SK-N-SH (cell line): Measurements from ENCODE around the gene TJP3. TPM values are rescaled to one million over a fixed set of nuclear protein-coding genes. Genes with fewer than 3 reads are reported as not detected.

Experiments used
- CTCF ChIA-PET: fragments of 300-600, 350-600 bp; formaldehyde crosslinking; extraction: SDS; loops from one replicate; lab custom pipeline; 2021; lab: Yijun Ruan, JAX
- POLR2A ChIA-PET: fragments of 350-600 bp; sonication (Branson Sonifier 250); formaldehyde crosslinking; extraction: SDS; loops from one replicate; lab custom pipeline; 2020; ENCODE audit warnings: antibody characterized with exemption, inconsistent platforms; lab: Yijun Ruan, JAX
- DNase-seq: peaks from one replicate; pipeline ENCODE4 v3.0.0; 2012
- H2AFZ ChIP-seq: fragments of 200-600 bp; sonication (generic); 2 replicates; pipeline ENCODE4 v1.8.1; 2016; ENCODE audit warnings: antibody characterized with exemption, mild to moderate bottlenecking, low read depth
- H3F3A ChIP-seq: fragments of 200-600 bp; sonication (generic); replicated peaks from 2 replicates; pipeline ENCODE3; 2016; ENCODE audit warnings: antibody characterized with exemption, mild to moderate bottlenecking; ENCODE audit not compliant: insufficient read depth
- H3K27ac ChIP-seq, 2 experiments: fragments of 200-500 bp in 1 of 2; fragments of 200-600 bp in 1 of 2; sonication (Bioruptor generic) in 1 of 2; sonication (generic), shearing (Covaris generic) in 1 of 2; 2 replicates each; pipeline versions ENCODE4 v1.5.1 to v1.6.1; 2014 to 2016; ENCODE audit warnings: low read depth in 2 of 2, inconsistent platforms in 1 of 2, low read length in 1 of 2, mild to moderate bottlenecking in 1 of 2, mixed read lengths in 1 of 2
- H3K27me3 ChIP-seq: fragments of 200-600 bp; sonication (generic), shearing (Covaris generic); 2 replicates; pipeline ENCODE4 v1.6.1; 2016; ENCODE audit warnings: mixed run types; ENCODE audit not compliant: insufficient read depth
- H3K36me3 ChIP-seq, 2 experiments: fragments of 200-500 bp in 1 of 2; fragments of 200-600 bp in 1 of 2; sonication (Bioruptor generic) in 1 of 2; sonication (generic) in 1 of 2; replicated peaks in 1 of 2; 2 replicates each; pipeline versions ENCODE3 to v1.5.1; 2014 to 2016; ENCODE audit warnings: low read length in 1 of 2, mild to moderate bottlenecking in 1 of 2; ENCODE audit not compliant: insufficient read depth in 2 of 2, control insufficient read depth in 1 of 2
- H3K4me1 ChIP-seq, 2 experiments: fragments of 200-500 bp in 1 of 2; fragments of 200-600 bp in 1 of 2; sonication (Bioruptor generic) in 1 of 2; sonication (generic), shearing (Covaris generic) in 1 of 2; 2 replicates each; pipeline versions ENCODE4 v1.5.1 to v1.6.1; 2014 to 2016; ENCODE audit warnings: low read depth in 1 of 2, low read length in 1 of 2, mixed run types in 1 of 2; ENCODE audit not compliant: insufficient read depth in 2 of 2, control insufficient read depth in 1 of 2
- H3K4me2 ChIP-seq: fragments of 200-600 bp; sonication (generic), shearing (Covaris generic); 2 replicates; pipeline ENCODE4 v1.6.1; 2017; ENCODE audit warnings: mixed run types
- H3K4me3 ChIP-seq, 2 experiments: fragments of 200-500 bp in 1 of 2; fragments of 200-600 bp in 1 of 2; sonication (Bioruptor generic) in 1 of 2; sonication (generic), shearing (Covaris generic) in 1 of 2; 2 replicates each; pipeline versions ENCODE4 v1.5.1 to v1.8.1; 2014 to 2016; ENCODE audit warnings: low read depth in 2 of 2, inconsistent platforms in 1 of 2, low read length in 1 of 2, mild to moderate bottlenecking in 1 of 2, mixed read lengths in 1 of 2, moderate library complexity in 1 of 2
- H3K79me2 ChIP-seq: fragments of 200-600 bp; sonication (generic); 2 replicates; pipeline ENCODE4 v1.8.1; 2017; ENCODE audit warnings: mild to moderate bottlenecking; ENCODE audit not compliant: insufficient read depth
- H3K9ac ChIP-seq: fragments of 200-600 bp; sonication (generic); 2 replicates; pipeline ENCODE4 v1.6.1; 2017; ENCODE audit warnings: mixed run types
- H3K9me2 ChIP-seq: fragments of 200-600 bp; sonication (generic); 2 replicates; pipeline ENCODE4 v1.6.1; 2017; ENCODE audit warnings: mixed run types
- H3K9me3 ChIP-seq: fragments of 200-600 bp; sonication (generic); 2 replicates; pipeline ENCODE4 v1.6.1; 2017; ENCODE audit warnings: mixed run types, mild to moderate bottlenecking, moderate library complexity
- H4K20me1 ChIP-seq: fragments of 200-600 bp; sonication (generic); 2 replicates; pipeline ENCODE4 v1.6.1; 2017; ENCODE audit warnings: mild to moderate bottlenecking, mixed run types; ENCODE audit not compliant: insufficient read depth
- CHD2 ChIP-seq: fragments of 150-350 bp; IDR thresholded peaks from 2 replicates; pipeline ENCODE4 v1.6.1; 2018; ENCODE audit warnings: low read length; ENCODE audit not compliant: partially characterized antibody
- EP300 ChIP-seq, 2 experiments: IDR thresholded peaks; 2 replicates each; pipeline versions ENCODE4 v1.4.0 to v1.6.1; 2012; ENCODE audit warnings: borderline replicate concordance in 1 of 2, low read depth in 1 of 2, low read length in 1 of 2
- EZH2phosphoT487 ChIP-seq: fragments of 200-600 bp; sonication (generic); IDR thresholded peaks from 2 replicates; pipeline ENCODE4 v1.6.1; 2017; ENCODE audit warnings: low read depth, mixed run types, mild to moderate bottlenecking, antibody characterized with exemption, moderate library complexity, borderline replicate concordance
- GABPA ChIP-seq: IDR thresholded peaks from 2 replicates; pipeline ENCODE4 v1.4.0; 2012; ENCODE audit warnings: low read depth, mild to moderate bottlenecking
- NFIC ChIP-seq: IDR thresholded peaks from 2 replicates; pipeline ENCODE4 v1.4.0; 2012; ENCODE audit warnings: borderline replicate concordance
- POLR2AphosphoS5 ChIP-seq: IDR thresholded peaks from 2 replicates; pipeline ENCODE4 v1.6.1; 2012; ENCODE audit warnings: low read depth, low read length
- RAD21 ChIP-seq: IDR thresholded peaks from 2 replicates; pipeline ENCODE4 v1.6.1; 2012; ENCODE audit warnings: mild to moderate bottlenecking, low read length
- RFX5 ChIP-seq: IDR thresholded peaks from 2 replicates; pipeline ENCODE4 v1.6.1; 2012; ENCODE audit warnings: mild to moderate bottlenecking, improper control_type of control experiment, low read length
- SIN3A ChIP-seq: IDR thresholded peaks from 2 replicates; pipeline ENCODE4 v1.6.1; 2012; ENCODE audit warnings: low read depth, mild to moderate bottlenecking, low read length, moderate library complexity, borderline replicate concordance
- SMC3 ChIP-seq: IDR thresholded peaks from 2 replicates; pipeline ENCODE4 v1.6.1; 2012; ENCODE audit warnings: low read depth, low read length, improper control_type of control experiment
- TAF1 ChIP-seq: IDR thresholded peaks from 2 replicates; pipeline ENCODE4 v1.6.1; 2012; ENCODE audit warnings: low read depth, mild to moderate bottlenecking, low read length, moderate library complexity, borderline replicate concordance
- TCF12 ChIP-seq: IDR thresholded peaks from 2 replicates; pipeline ENCODE4 v1.4.0; 2012
- TEAD4 ChIP-seq: IDR thresholded peaks from 2 replicates; pipeline ENCODE4 v1.4.0; 2012; ENCODE audit warnings: mild to moderate bottlenecking, borderline replicate concordance; ENCODE audit not compliant: insufficient read depth
- YY1 ChIP-seq: IDR thresholded peaks from 2 replicates; pipeline ENCODE4 v1.4.0; 2012; ENCODE audit warnings: low read depth, mild to moderate bottlenecking
- WGBS: methylation state at CpG from one replicate; pipeline ENCODE4 v1.1.6; 2017; ENCODE audit warnings: low lambda C conversion rate; 5-methylcytosine and 5-hydroxymethylcytosine counted together
- polyA plus RNA-seq, 3 experiments: library from polyadenylated mRNA; depleted of rRNA; stranded (reverse); fragments of >200 nt; gene quantifications; 2 replicates each; pipeline ENCODE4 v1.2.3, GENCODE V29; 2012
- TF ChIP-seq, protein P1 (sequence below): IDR thresholded peaks from 2 replicates; pipeline ENCODE4 v1.4.0; 2012; ENCODE audit warnings: low read depth
- TF ChIP-seq, protein P2 (sequence below): fragments of 150-350 bp; IDR thresholded peaks from 2 replicates; pipeline ENCODE4 v1.6.1; 2016; ENCODE audit warnings: mild to moderate bottlenecking, low read depth, low read length
- TF ChIP-seq, protein P3 (sequence below): fragments of 150-350 bp; IDR thresholded peaks from 2 replicates; pipeline ENCODE4 v1.6.1; 2017; ENCODE audit warnings: antibody characterized with exemption, low read length, low read depth, borderline replicate concordance

The TJP3 gene
- polyA plus RNA-seq, 1 of the 3 experiments (the other 2 are of a cell fraction): 0.36 TPM

DNA sequence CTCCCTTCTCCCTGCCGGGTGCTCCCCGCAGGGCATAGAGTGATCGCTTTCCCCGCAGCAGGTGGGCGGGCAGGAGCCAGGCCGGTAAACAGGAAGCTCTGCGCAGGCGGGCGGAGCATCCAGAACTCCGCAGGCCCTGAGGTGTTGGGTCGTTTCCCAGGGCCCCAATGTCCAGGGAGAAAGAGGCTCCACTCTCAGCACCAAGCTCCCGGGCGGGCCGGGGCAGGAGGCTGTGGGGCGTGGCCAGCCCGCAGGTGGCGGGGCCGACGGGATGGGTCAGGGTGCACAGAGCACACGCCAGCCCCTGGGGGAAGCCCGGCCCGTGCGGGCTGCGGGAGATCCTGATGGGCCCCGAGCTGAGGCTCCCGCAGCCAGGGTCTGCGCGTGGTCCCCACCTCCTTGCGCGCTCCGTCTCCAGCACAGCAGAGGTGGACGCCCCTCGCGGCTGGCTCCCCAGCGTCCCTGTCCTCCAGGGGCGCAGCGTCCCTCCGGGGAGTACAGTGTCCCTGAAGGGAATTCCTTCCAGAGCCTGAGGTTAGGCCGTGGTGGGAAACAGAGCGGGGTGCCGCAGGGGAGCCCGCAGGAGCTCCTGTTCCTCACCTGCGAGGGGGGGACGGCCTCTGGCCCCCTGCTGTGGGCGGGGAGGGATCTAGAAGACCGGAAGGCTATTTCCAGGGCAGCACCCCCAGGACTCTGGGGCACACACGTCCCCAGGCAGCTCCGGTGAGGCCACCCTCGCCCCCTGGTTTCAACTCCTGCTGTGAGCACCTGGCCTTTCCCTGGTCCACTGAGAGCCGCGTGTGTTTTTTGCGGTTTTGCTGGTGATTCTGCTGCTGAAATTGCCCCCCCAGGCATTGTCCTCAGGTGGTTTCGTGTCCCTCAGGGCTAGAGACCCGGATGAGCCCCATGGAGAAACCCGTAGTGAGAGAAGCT is 20.1 kb upstream of the TJP3 start:
- TF ChIP-seq SMC3: no peak
- no peak for TF ChIP-seq RAD21
- TF ChIP-seq SIN3A: no peak
- no peak for TF ChIP-seq CHD2
- Histone ChIP-seq H2AFZ (no peak overlapping the region), H3K27ac (no peak overlapping the region), H3K79me2 (peaks cover 50% of the 10 kb centered on the region), H4K20me1 (peaks cover 31% of the 10 kb centered on the region), H3K4me3 (no peak overlapping the region), H3K4me2 (no peak overlapping the region), H3K9me2 (no peaks in the 10 kb centered on the region), H3K4me1 (peaks cover 0 to 5% of the 10 kb centered on the region in 2 experiments; a peak in 1 of 4 replicates), H3K9ac (no peak overlapping the region), H3K9me3 (no peaks in the 10 kb centered on the region), H3K27me3 (no peaks in the 10 kb centered on the region), H3F3A (no peaks in the 10 kb centered on the region), H3K36me3 (no peaks in the 10 kb centered on the region)
- DNase-seq: no peak
- CTCF ChIA-PET: interaction anchor here (0.9 to 2.4 kb wide), 4 partner anchors 9 to 164 kb away, joined by 3 to 13 read pairs (median 3); no protein-coding TSS in a partner anchor
- WGBS: 94% methylated on average over 21 of the region's 55 CpGs
- POLR2A ChIA-PET: interaction anchor here (0.5 kb wide), 1 partner anchor 116 kb away, joined by 3 read pairs; no protein-coding TSS in a partner anchor

DNA sequence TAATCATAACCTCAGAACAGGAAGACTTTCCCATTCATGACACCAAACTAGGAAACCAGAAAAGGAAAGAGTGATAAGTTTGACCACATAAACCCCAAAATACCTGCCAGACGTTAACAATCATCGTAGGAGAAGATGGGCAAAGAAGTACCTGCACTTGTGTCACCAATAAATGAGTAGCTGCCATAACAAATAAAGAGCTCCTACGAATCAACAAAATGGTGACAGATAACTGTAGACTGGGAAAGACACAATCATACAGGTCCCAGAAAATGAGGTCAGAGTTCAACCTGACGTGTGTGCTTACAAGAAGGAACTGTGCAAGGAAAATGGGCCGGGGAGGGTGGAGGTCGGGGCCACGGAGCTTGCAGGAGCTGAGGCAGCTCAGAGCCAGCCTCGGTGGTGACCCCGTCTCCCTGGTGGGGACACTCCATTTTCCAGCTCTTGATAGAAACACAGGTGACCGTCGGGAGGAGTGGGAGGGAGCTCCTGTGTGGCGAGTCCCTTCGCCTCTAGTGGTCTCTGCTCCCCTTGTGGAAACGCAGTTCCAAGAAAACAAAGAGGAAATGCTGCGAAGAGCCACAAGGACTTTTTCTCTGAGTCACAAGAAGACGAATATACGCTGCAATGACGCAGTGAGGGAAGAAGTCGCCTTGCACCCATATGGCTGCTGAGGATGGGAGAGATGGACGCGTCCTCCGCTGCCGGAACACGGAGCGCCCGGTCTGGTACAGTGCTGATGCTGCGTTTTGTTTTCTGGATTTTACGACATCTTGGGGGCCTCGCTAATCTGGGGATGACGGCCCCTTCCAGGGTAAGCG is 17.4 kb upstream of the TJP3 start:
- no peaks in the 10 kb centered on the region for H3K9me3 ChIP-seq
- ChIA-PET POLR2A (no interaction called here), CTCF (interaction anchor here (0.7 to 3.7 kb wide), 4 partner anchors 10 to 55 kb away, joined by 3 to 23 read pairs (median 12); partner anchors contain the start of gene PIP5K1C)
- H3K36me3 ChIP-seq: no peaks in the 10 kb centered on the region
- H3K27ac ChIP-seq: no peak overlapping the region
- H3K4me2 ChIP-seq: no peak overlapping the region
- peaks cover 52% of the 10 kb centered on the region for H3K79me2 ChIP-seq
- H3F3A ChIP-seq: no peaks in the 10 kb centered on the region
- H3K4me1 ChIP-seq: no peaks in the 10 kb centered on the region
- no peaks in the 10 kb centered on the region for H3K27me3 ChIP-seq
- H3K9ac ChIP-seq: no peak overlapping the region
- H4K20me1 ChIP-seq: peaks cover 46% of the 10 kb centered on the region
- no peak overlapping the region for H3K4me3 ChIP-seq
- H3K9me2 ChIP-seq: no peaks in the 10 kb centered on the region
- no peak for TF ChIP-seq RAD21
- WGBS: 95% methylated on average over 31 of the region's 31 CpGs
- DNase-seq: no peak
- no peak overlapping the region for H2AFZ ChIP-seq

DNA sequence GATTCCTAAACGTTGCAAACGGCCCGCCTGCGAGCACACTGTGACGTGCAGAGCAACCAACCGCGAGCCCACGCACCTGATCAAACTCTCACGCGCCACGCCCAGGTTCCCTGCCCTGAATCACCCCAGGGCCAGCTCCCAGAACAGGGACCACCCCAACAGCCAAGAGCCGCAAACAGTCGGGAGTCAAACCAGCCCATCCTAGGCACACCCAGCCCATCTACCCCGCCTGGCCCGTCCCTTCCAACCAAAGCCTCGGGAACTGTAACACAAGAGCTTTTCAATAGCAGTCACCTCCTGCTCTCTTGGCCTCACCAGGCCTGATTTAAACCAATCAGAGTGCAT is 16.8 kb upstream of the TJP3 start:
- H3K27me3 ChIP-seq: no peaks in the 10 kb centered on the region
- peaks cover 54% of the 10 kb centered on the region for H3K79me2 ChIP-seq
- H3K4me1 ChIP-seq: no peaks in the 10 kb centered on the region
- peak; percentile 20 for DNase-seq
- ChIA-PET CTCF (interaction anchor here (1.5 to 3.7 kb wide), 4 partner anchors 9 to 26 kb away, joined by 12 to 23 read pairs (median 16); partner anchors contain the start of gene PIP5K1C), POLR2A (no interaction called here)
- WGBS: 85% methylated on average over 8 of the region's 16 CpGs
- H2AFZ ChIP-seq: no peak overlapping the region
- H3K4me3 ChIP-seq: no peak overlapping the region
- no peak overlapping the region for H3K4me2 ChIP-seq
- H3K36me3 ChIP-seq: no peaks in the 10 kb centered on the region
- no peaks in the 10 kb centered on the region for H3F3A ChIP-seq
- no peak overlapping the region for H3K9ac ChIP-seq
- H3K9me3 ChIP-seq: no peaks in the 10 kb centered on the region
- H3K9me2 ChIP-seq: no peaks in the 10 kb centered on the region
- no peak overlapping the region for H3K27ac ChIP-seq
- peaks cover 51% of the 10 kb centered on the region for H4K20me1 ChIP-seq
- TF ChIP-seq TEAD4 (no peak), TCF12 (no peak), GABPA (no peak), EP300 (IDR thresholded peaks at IDR 0.05; ENCODE audit: borderline replicate concordance in 1 of 2, low read depth in 1 of 2, low read length in 1 of 2) (no peak), RFX5 (no peak), SMC3 (no peak), TAF1 (no peak), NFIC (no peak), EZH2phosphoT487 (no peak), YY1 (no peak), POLR2AphosphoS5 (no peak)
- TF ChIP-seq, protein P1, sequence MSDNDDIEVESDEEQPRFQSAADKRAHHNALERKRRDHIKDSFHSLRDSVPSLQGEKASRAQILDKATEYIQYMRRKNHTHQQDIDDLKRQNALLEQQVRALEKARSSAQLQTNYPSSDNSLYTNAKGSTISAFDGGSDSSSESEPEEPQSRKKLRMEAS: no peak
- TF ChIP-seq, protein P2, sequence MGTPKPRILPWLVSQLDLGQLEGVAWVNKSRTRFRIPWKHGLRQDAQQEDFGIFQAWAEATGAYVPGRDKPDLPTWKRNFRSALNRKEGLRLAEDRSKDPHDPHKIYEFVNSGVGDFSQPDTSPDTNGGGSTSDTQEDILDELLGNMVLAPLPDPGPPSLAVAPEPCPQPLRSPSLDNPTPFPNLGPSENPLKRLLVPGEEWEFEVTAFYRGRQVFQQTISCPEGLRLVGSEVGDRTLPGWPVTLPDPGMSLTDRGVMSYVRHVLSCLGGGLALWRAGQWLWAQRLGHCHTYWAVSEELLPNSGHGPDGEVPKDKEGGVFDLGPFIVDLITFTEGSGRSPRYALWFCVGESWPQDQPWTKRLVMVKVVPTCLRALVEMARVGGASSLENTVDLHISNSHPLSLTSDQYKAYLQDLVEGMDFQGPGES: no peak
- TF ChIP-seq, protein P3, sequence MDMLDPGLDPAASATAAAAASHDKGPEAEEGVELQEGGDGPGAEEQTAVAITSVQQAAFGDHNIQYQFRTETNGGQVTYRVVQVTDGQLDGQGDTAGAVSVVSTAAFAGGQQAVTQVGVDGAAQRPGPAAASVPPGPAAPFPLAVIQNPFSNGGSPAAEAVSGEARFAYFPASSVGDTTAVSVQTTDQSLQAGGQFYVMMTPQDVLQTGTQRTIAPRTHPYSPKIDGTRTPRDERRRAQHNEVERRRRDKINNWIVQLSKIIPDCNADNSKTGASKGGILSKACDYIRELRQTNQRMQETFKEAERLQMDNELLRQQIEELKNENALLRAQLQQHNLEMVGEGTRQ: no peak
